Activated CD4-positive, alpha-beta T cell treated with anti-CD3 and anti-CD28 coated beads for 36 hours (primary cell): ENCODE data around the gene RARS1. TPM values are rescaled to one million over a fixed set of nuclear protein-coding genes. Genes with fewer than 3 reads are reported as not detected.

Experiments used
- ATAC-seq: fragments of 200-7000 bp; cut with Tn5 transposase; one replicate; pipeline ENCODE4 v1.10.0; 2021; ENCODE audit warnings: mild to moderate bottlenecking, moderate library complexity
- CTCF ChIA-PET: fragments of 350-600 bp; sonication (Branson Sonifier 250); formaldehyde crosslinking; loops from one replicate; lab custom pipeline; 2021; ENCODE audit warnings: antibody characterized with exemption; lab: Charles Lee
- POLR2A ChIA-PET: fragments of 350-600 bp; sonication (Branson Sonifier 250); formaldehyde crosslinking; loops from one replicate; lab custom pipeline; 2021; ENCODE audit warnings: antibody characterized with exemption, inconsistent platforms; lab: Charles Lee
- DNase-seq: peaks from one replicate; pipeline ENCODE4 v3.0.0-alpha.2; 2020
- H3K27ac Mint-ChIP-seq: one replicate; pipeline ENCODE4 v1.8.0; 2021; ENCODE audit warnings: mixed read lengths
- H3K27me3 Mint-ChIP-seq: one replicate; pipeline ENCODE4 v1.8.0; 2021; ENCODE audit warnings: mixed read lengths
- H3K36me3 Mint-ChIP-seq: one replicate; pipeline ENCODE4 v1.8.0; 2021; ENCODE audit warnings: low read depth, mixed read lengths
- H3K4me1 Mint-ChIP-seq: one replicate; pipeline ENCODE4 v1.8.0; 2021; ENCODE audit warnings: mixed read lengths
- H3K4me3 Mint-ChIP-seq: one replicate; pipeline ENCODE4 v1.8.0; 2021; ENCODE audit warnings: mild to moderate bottlenecking, moderate library complexity, mixed read lengths
- H3K9me3 Mint-ChIP-seq: one replicate; pipeline ENCODE4 v1.8.0; 2021; ENCODE audit warnings: low read depth, mixed read lengths
- intact Hi-C, 2 experiments: fragments of 100-400 bp; cut with DNase I in 1 of 2; cut with micrococcal nuclease in 1 of 2; formaldehyde crosslinking; loops; one replicate each; pipeline versions ENCODE4 v1.14.2 to v1.15.1; 2022 to 2024; cut with DNase I, micrococcal nuclease
- total RNA-seq, 2 experiments: library from RNA; stranded (reverse); gene quantifications; one replicate each; pipeline ENCODE4 v1.2.3, GENCODE V29; 2021

RARS1 gene
- total RNA-seq, 2 experiments from 2014 or later, result 127 to 135 TPM

DNA sequence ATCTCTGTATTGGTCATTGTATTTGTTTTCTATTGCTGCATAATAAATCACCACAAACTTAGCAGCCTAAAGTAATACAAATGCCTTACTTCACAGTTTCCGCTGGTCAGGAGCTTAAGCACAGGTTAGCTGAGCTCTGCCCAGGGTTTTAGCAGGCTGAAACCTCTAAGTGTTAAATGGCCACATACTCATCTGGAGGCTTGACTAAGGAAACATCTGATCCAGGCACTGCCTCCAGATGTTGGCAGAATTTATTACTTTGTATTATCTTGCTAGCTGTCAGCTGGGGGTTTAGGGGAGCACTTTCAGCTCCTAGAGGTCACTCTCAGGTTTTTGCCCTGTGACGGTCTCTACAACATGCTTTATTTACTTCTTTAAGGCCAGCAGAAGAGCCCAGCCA lies 23.2 kb upstream of the RARS1 start:
- H3K27me3 Mint-ChIP-seq, result no peaks in the 10 kb centered on the region
- ChIA-PET POLR2A (no interaction called here), CTCF (no interaction called here)
- H3K9me3 Mint-ChIP-seq, result peaks cover 2% of the 10 kb centered on the region
- intact Hi-C loops, result no loop called here
- H3K4me1 Mint-ChIP-seq, result no peaks in the 10 kb centered on the region
- no peak overlapping the region for H3K4me3 Mint-ChIP-seq
- DNase-seq (no peak), ATAC-seq (no peak)
- no peaks in the 10 kb centered on the region for H3K36me3 Mint-ChIP-seq
- H3K27ac Mint-ChIP-seq, result no peak overlapping the region

DNA sequence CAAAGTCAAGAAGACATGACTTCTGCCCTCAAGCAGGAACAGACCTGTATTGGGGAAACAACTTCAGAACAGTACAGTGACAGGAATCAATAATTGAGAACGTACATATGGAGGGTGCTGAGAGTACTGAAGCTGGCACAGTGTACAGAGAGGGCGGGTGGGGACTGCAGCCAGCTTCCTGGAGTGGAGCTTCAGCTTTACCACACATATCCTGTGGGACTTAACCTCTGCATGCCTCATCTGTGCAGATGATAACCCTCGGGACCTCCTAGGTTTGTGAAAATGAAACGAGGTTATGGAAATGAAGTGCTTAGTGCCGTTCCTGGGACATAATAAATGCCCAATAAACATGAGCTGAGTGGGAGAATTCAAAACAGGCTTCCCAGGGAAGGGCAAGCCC lies 22.1 kb upstream of the RARS1 start:
- intact Hi-C loops, result no loop called here
- POLR2A ChIA-PET, result no interaction called here
- no peak for ATAC-seq
- no peaks in the 10 kb centered on the region for H3K9me3 Mint-ChIP-seq
- H3K27ac Mint-ChIP-seq, result no peak overlapping the region
- H3K27me3 Mint-ChIP-seq, result no peaks in the 10 kb centered on the region
- H3K36me3 Mint-ChIP-seq, result no peaks in the 10 kb centered on the region
- CTCF ChIA-PET, result no interaction called here
- H3K4me3 Mint-ChIP-seq, result no peak overlapping the region
- no peak for DNase-seq
- no peaks in the 10 kb centered on the region for H3K4me1 Mint-ChIP-seq

DNA sequence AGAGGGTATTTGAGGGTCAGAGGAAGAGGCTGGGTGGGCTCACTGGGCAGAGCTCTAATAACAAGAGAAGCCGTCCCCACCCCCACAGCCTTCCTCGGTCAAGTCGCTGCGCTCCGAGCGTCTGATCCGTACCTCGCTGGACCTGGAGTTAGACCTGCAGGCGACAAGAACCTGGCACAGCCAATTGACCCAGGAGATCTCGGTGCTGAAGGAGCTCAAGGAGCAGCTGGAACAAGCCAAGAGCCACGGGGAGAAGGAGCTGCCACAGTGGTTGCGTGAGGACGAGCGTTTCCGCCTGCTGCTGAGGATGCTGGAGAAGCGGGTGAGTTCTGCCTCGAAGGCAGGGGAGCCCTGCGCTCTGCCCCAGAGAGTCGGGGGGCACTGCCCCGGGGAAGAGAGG lies 21.6 kb upstream of the RARS1 start:
- Mint-ChIP-seq H3K4me1 (no peaks in the 10 kb centered on the region), H3K9me3 (no peaks in the 10 kb centered on the region), H3K4me3 (no peak overlapping the region), H3K27ac (no peak overlapping the region), H3K27me3 (no peaks in the 10 kb centered on the region), H3K36me3 (no peaks in the 10 kb centered on the region)
- ChIA-PET CTCF (no interaction called here), POLR2A (no interaction called here)
- no peak for DNase-seq
- intact Hi-C loops, result no loop called here
- no peak for ATAC-seq

DNA sequence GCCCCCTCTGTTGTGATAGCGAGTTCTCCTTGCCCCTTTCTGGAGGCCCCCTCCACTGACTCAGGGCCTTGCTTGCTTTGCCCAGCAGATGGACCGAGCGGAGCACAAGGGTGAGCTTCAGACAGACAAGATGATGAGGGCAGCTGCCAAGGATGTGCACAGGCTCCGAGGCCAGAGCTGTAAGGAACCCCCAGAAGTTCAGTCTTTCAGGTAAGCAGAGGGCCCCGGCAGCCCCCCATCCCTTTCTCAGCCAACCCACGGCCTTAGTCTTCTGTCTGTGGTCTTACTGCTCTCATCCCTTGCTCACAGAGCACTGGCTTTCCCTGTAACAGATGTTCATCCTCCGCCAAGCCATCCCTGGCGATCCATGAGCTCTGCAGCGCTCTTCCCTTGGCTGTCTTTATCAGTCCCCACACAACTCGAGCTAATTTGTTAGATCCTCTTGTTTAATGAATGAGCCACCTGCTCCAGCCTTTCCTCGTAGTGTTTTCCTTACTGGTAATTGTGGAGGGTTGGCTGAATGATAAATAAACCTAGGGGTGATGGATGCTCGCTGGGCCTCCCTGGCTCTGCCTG lies 18.4 kb upstream of the RARS1 start:
- no peaks in the 10 kb centered on the region for H3K27me3 Mint-ChIP-seq
- no peaks in the 10 kb centered on the region for H3K36me3 Mint-ChIP-seq
- intact Hi-C loops, result no loop called here
- DNase-seq (no peak), ATAC-seq (no peak)
- no peak overlapping the region for H3K27ac Mint-ChIP-seq
- ChIA-PET POLR2A (no interaction called here), CTCF (no interaction called here)
- no peaks in the 10 kb centered on the region for H3K9me3 Mint-ChIP-seq
- H3K4me3 Mint-ChIP-seq, result no peak overlapping the region
- H3K4me1 Mint-ChIP-seq, result no peaks in the 10 kb centered on the region

DNA sequence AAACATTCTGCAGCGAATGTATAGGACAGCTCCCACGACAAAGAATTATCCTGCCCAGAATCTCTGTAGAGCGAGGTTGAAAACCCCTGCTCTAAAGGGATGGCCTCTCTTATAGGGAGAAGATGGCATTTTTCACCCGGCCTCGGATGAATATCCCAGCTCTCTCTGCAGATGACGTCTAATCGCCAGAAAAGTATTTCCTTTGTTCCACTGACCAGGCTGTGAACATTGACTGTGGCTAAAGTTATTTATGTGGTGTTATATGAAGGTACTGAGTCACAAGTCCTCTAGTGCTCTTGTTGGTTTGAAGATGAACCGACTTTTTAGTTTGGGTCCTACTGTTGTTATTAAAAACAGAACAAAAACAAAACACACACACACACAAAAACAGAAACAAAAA lies 17.4 kb upstream of the RARS1 start:
- ChIA-PET CTCF (no interaction called here), POLR2A (no interaction called here)
- H3K4me1 Mint-ChIP-seq, result no peaks in the 10 kb centered on the region
- intact Hi-C loops, result no loop called here
- H3K36me3 Mint-ChIP-seq, result no peaks in the 10 kb centered on the region
- no peaks in the 10 kb centered on the region for H3K9me3 Mint-ChIP-seq
- ATAC-seq, result no peak
- no peak overlapping the region for H3K27ac Mint-ChIP-seq
- no peak overlapping the region for H3K4me3 Mint-ChIP-seq
- H3K27me3 Mint-ChIP-seq, result no peaks in the 10 kb centered on the region
- no peak for DNase-seq

DNA sequence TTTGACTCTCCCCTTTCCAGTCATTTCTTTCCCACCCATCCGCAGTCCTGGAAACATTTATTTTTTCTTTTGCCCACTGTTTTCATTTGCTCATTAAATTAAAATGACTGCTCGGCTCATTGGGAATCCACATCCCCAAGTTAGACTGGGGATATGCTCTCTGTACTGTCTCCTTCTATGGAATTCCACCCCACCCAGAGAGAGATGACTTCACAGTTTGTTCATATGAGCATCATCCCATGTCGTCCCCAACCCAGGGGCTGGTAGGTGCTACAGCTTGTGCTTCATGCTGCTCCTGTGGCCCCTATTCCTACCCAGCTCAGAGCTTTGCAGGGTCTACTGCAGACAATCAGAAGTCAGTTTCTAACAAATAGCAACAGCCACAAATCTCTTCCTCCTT lies 16.5 kb upstream of the RARS1 start:
- H3K36me3 Mint-ChIP-seq, result no peaks in the 10 kb centered on the region
- no peak overlapping the region for H3K4me3 Mint-ChIP-seq
- no peaks in the 10 kb centered on the region for H3K9me3 Mint-ChIP-seq
- intact Hi-C loops, result no loop called here
- POLR2A ChIA-PET, result interaction anchor here (0.6 kb wide), 1 partner anchor 10 kb away, joined by 4 read pairs; no protein-coding TSS in a partner anchor
- DNase-seq (no peak), ATAC-seq (no peak)
- no peaks in the 10 kb centered on the region for H3K4me1 Mint-ChIP-seq
- no peaks in the 10 kb centered on the region for H3K27me3 Mint-ChIP-seq
- no peak overlapping the region for H3K27ac Mint-ChIP-seq
- CTCF ChIA-PET, result no interaction called here

DNA sequence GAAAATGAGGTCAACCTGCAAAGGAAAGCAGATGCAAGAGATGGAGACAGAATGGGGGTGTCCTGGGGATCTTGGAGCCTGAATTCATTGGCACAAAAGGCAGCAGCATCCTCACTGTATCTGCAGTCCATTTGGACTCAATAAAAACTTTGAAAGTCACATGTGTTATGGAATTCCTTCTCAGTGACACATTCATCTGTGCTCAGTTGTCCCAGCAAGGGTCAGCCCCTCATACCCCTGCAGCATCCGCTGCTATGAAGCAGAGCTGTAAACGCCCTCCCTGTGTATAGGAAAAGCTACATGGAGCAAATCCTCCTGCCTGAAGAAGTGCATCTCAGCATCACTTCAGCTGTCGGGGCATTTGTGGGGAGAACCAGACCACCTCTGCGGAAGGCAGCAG lies 14.5 kb upstream of the RARS1 start:
- ATAC-seq, result no peak
- intact Hi-C loops, result no loop called here
- DNase-seq, result no peak
- H3K4me3 Mint-ChIP-seq, result no peak overlapping the region
- H3K27me3 Mint-ChIP-seq, result no peaks in the 10 kb centered on the region
- ChIA-PET CTCF (interaction anchor here (0.7 kb wide), 1 partner anchor 11 kb away, joined by 3 read pairs; no protein-coding TSS in a partner anchor), POLR2A (no interaction called here)
- H3K36me3 Mint-ChIP-seq, result no peaks in the 10 kb centered on the region
- no peaks in the 10 kb centered on the region for H3K4me1 Mint-ChIP-seq
- H3K9me3 Mint-ChIP-seq, result no peaks in the 10 kb centered on the region
- H3K27ac Mint-ChIP-seq, result no peak overlapping the region

DNA sequence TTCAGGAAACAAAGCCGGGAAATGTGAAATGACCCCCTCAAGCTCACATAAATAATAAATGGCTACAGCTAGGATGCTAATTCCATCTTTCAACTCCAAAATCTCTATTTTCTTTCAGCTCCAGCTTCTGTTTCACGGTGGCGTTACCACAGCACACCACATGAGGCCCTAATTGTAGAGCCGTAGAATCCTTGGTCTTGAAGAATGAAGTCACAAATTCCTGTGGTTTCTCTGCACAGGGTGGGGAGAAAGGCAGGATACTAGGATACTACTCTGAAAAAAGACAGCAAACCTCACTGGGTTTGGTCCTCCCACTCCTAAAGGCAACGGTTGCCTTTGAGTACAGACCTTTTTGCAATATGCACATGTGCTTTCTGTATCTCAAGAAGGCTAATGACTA lies 13.9 kb upstream of the RARS1 start:
- H3K9me3 Mint-ChIP-seq, result no peaks in the 10 kb centered on the region
- CTCF ChIA-PET, result interaction anchor here (0.7 kb wide), 1 partner anchor 10 kb away, joined by 3 read pairs; no protein-coding TSS in a partner anchor
- DNase-seq, result no peak
- intact Hi-C loops, result no loop called here
- POLR2A ChIA-PET, result no interaction called here
- H3K4me3 Mint-ChIP-seq, result no peak overlapping the region
- no peak overlapping the region for H3K27ac Mint-ChIP-seq
- no peak for ATAC-seq
- H3K36me3 Mint-ChIP-seq, result no peaks in the 10 kb centered on the region
- no peaks in the 10 kb centered on the region for H3K27me3 Mint-ChIP-seq
- H3K4me1 Mint-ChIP-seq, result no peaks in the 10 kb centered on the region

DNA sequence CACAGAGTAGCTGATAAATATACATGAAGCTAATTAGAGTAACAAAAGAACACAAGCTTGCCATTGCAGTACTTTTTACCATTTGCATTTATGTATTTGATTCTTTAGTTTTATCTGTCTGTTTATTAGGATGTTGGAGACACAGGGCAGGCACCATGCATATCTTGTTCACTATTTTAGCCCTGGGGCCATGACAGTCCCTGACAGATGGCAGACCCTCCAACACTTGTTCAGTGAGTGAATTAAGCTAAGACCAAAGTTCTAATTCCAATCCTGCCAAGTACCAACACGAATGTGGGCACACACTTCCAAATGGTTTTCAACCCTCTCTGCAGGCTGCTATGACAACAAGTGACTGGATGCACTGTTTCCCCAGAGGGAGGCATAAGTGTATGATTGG lies 12.0 kb upstream of the RARS1 start:
- no peak for DNase-seq
- Mint-ChIP-seq H3K4me1 (no peaks in the 10 kb centered on the region), H3K36me3 (no peaks in the 10 kb centered on the region), H3K27me3 (peaks cover 2% of the 10 kb centered on the region), H3K27ac (no peak overlapping the region), H3K4me3 (no peak overlapping the region), H3K9me3 (no peaks in the 10 kb centered on the region)
- ATAC-seq, result no peak
- ChIA-PET POLR2A (no interaction called here), CTCF (interaction anchor here (0.6 to 0.8 kb wide), 3 partner anchors 32 to 227 kb away, joined by 3 to 4 read pairs (median 3); no protein-coding TSS in a partner anchor)
- intact Hi-C loops, result no loop called here

DNA sequence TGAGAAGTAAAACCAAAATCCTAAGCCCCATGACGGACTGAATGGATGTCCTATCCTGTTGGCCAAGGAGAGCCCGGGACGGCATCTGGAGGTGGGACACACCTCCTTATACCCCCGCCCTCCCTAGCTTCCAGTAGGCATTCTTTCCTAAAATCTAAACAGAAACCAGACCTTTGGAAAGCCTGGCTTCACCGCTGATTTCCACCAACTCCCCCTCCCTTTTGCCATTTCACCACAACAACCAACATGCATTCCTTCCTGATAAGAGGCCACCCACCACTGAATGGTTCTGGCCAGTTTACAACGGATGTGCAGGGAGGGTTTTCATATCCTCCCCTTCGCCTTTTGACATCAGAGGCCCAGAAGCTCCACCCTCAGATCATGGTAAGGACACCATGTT lies 9.2 kb upstream of the RARS1 start:
- no peaks in the 10 kb centered on the region for H3K9me3 Mint-ChIP-seq
- ChIA-PET CTCF (interaction anchor here (0.5 to 0.6 kb wide), 2 partner anchors 21 to 1171 kb away, joined by 3 to 4 read pairs; no protein-coding TSS in a partner anchor), POLR2A (no interaction called here)
- intact Hi-C loops, result no loop called here
- H3K27me3 Mint-ChIP-seq, result peaks cover 4% of the 10 kb centered on the region
- no peaks in the 10 kb centered on the region for H3K36me3 Mint-ChIP-seq
- H3K27ac Mint-ChIP-seq, result no peak overlapping the region
- no peak for ATAC-seq
- H3K4me3 Mint-ChIP-seq, result no peak overlapping the region
- DNase-seq, result no peak
- peaks cover 6% of the 10 kb centered on the region for H3K4me1 Mint-ChIP-seq

DNA sequence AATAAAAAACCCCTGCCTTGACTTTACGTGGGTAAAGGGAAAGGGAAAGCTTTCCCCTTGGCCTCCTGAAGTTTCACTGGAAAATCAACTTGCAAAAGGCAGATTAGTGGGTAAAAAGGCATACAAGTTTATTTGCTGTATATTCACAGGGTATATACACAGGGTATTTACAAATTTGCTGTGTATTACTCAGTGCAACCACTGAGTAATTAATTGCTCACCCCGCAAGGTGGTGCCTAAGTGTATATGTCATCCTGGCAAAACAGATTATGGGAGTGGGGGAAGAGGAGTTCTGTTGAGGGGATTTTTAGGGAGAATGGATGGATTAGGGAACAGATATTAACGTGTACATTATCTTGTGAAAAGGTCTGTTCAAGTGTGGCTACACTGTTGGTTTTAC lies 7.1 kb upstream of the RARS1 start:
- Mint-ChIP-seq H3K9me3 (no peaks in the 10 kb centered on the region), H3K4me3 (no peak overlapping the region), H3K27me3 (peaks cover 4% of the 10 kb centered on the region), H3K4me1 (peaks cover 6% of the 10 kb centered on the region), H3K36me3 (no peaks in the 10 kb centered on the region), H3K27ac (no peak overlapping the region)
- DNase-seq (no peak), ATAC-seq (no peak)
- CTCF ChIA-PET, result no interaction called here
- intact Hi-C loops, result no loop called here
- POLR2A ChIA-PET, result no interaction called here

DNA sequence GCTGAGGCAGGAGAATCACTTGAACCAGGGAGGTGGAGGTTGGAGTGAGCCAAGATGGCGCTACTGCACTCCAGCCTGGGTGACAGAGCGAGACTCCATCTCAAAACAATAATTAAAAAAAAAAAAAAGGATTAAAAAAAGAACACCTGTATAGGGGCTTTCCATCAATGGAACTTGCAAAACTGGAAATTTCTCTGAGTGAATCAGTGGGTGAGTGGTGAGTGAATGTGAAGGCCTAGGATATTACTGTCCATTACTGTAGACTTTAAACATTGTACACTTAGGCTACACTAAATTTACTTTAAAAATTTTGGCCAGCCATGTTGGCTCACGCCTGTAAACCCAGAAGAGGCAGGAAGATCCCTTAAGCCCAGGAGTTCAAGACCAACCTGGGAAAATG lies 5.7 kb upstream of the RARS1 start:
- H3K4me1 Mint-ChIP-seq, result peaks cover 11% of the 10 kb centered on the region
- no peaks in the 10 kb centered on the region for H3K9me3 Mint-ChIP-seq
- H3K27me3 Mint-ChIP-seq, result peaks cover 4% of the 10 kb centered on the region
- ChIA-PET CTCF (interaction anchor here (0.8 kb wide), 1 partner anchor 121 kb away, joined by 3 read pairs; no protein-coding TSS in a partner anchor), POLR2A (no interaction called here)
- no peak for ATAC-seq
- no peaks in the 10 kb centered on the region for H3K36me3 Mint-ChIP-seq
- DNase-seq, result no peak
- intact Hi-C loops, result no loop called here
- no peak overlapping the region for H3K27ac Mint-ChIP-seq
- H3K4me3 Mint-ChIP-seq, result no peak overlapping the region
